Mucosa of descending colon (tissue), 3 donors: Measurements from ENCODE around the gene ATF7IP. TPM values are rescaled to one million over a fixed set of nuclear protein-coding genes. Genes with fewer than 3 reads are reported as not detected.

Experiments used
- ATAC-seq: fragments of 200-7000 bp; cut with Tn5 transposase; one replicate; pipeline ENCODE4 v1.9.1; 2020; ENCODE audit warnings: mild to moderate bottlenecking, moderate library complexity
- DNase-seq, 3 donors: peaks; one replicate each; pipeline ENCODE4 v3.0.0-alpha.2; 2020
- H3K36me3 ChIP-seq: fragments of 200-600 bp; one replicate; pipeline ENCODE4 v1.8.0; 2021; ENCODE audit warnings: low read depth, mild to moderate bottlenecking
- H3K4me1 ChIP-seq: fragments of 200-600 bp; one replicate; pipeline ENCODE4 v1.8.0; 2021; ENCODE audit warnings: low read depth, mild to moderate bottlenecking
- H3K4me3 ChIP-seq: fragments of 200-600 bp; one replicate; pipeline ENCODE4 v1.8.0; 2021; ENCODE audit warnings: mild to moderate bottlenecking
- H3K9me3 ChIP-seq: fragments of 200-600 bp; one replicate; pipeline ENCODE4 v1.8.0; 2021; ENCODE audit warnings: mild to moderate bottlenecking
- intact Hi-C, 2 donors: fragments of 100-400 bp; cut with DNase I in 1 of 2; cut with micrococcal nuclease in 1 of 2; formaldehyde crosslinking; loops; one replicate each; pipeline versions ENCODE4 v1.11.0 to v1.11.1; 2022; cut with DNase I, micrococcal nuclease
- total RNA-seq, 3 donors: library from RNA; stranded (reverse); fragmentation: NEBNext Ultra II Directional in 2 of 3; extraction: Animal tissue kit (Norgen Biotek cat#: 25700) in 2 of 3; gene quantifications; one replicate each; pipeline versions ENCODE4 v1.2.1 to v1.2.4, GENCODE V29; 2021 to 2023
- TF ChIP-seq, protein P1 (sequence below): fragments of 200-600 bp; IDR thresholded peaks from one replicate; pipeline ENCODE4 v1.8.0; 2022; ENCODE audit warnings: antibody characterized with exemption, mild to moderate bottlenecking
- donor health status: DM: no; HTN: no; CAD: no; lungs with moderate emphysema.
- donor health status: DM: no; HTN: no; CAD: no.
- donor health status: DM: no; HTN: yes; CAD: no.

The ATF7IP gene
- total RNA-seq, 3 donors from 2014 or later: 40.3 to 84.1 (median 63.2) TPM

DNA sequence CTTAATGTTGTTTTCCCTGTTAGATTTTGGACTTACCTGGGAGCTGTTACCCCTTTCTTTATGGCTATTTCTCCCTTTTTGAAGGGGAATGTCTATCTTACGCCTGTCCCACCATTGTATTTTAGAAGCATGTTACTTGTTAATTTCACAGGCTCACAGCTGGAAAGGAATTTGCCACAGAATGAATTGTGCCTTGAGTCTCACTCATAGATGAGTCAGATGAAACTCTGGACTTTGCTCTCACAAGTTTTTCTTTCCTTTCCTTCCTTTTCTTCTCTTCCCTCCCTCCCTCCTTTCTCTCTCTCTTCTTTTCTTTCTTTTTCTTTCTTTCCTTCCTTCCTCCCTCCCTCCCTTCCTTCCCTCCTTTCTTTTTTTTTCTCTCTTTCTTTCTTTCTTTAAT is 9.3 kb upstream of the ATF7IP start:
- H3K36me3 ChIP-seq: no peaks in the 10 kb centered on the region
- TF ChIP-seq, protein P1, sequence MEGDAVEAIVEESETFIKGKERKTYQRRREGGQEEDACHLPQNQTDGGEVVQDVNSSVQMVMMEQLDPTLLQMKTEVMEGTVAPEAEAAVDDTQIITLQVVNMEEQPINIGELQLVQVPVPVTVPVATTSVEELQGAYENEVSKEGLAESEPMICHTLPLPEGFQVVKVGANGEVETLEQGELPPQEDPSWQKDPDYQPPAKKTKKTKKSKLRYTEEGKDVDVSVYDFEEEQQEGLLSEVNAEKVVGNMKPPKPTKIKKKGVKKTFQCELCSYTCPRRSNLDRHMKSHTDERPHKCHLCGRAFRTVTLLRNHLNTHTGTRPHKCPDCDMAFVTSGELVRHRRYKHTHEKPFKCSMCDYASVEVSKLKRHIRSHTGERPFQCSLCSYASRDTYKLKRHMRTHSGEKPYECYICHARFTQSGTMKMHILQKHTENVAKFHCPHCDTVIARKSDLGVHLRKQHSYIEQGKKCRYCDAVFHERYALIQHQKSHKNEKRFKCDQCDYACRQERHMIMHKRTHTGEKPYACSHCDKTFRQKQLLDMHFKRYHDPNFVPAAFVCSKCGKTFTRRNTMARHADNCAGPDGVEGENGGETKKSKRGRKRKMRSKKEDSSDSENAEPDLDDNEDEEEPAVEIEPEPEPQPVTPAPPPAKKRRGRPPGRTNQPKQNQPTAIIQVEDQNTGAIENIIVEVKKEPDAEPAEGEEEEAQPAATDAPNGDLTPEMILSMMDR: no peak
- intact Hi-C loops: no loop called here
- H3K4me3 ChIP-seq: no peak overlapping the region
- H3K9me3 ChIP-seq: peaks cover 12% of the 10 kb centered on the region
- ATAC-seq (peak; percentile 66), DNase-seq (no peak)
- no peaks in the 10 kb centered on the region for H3K4me1 ChIP-seq

GRCh38 chr12:14357486-14357885 is 8.0 kb upstream of the ATF7IP start:
- TF ChIP-seq, protein P1: no peak
- Histone ChIP-seq H3K4me3 (no peak overlapping the region), H3K4me1 (no peaks in the 10 kb centered on the region), H3K36me3 (no peaks in the 10 kb centered on the region), H3K9me3 (no peaks in the 10 kb centered on the region)
- intact Hi-C loops: no loop called here
- DNase-seq: no peak
- ATAC-seq: no peak

DNA sequence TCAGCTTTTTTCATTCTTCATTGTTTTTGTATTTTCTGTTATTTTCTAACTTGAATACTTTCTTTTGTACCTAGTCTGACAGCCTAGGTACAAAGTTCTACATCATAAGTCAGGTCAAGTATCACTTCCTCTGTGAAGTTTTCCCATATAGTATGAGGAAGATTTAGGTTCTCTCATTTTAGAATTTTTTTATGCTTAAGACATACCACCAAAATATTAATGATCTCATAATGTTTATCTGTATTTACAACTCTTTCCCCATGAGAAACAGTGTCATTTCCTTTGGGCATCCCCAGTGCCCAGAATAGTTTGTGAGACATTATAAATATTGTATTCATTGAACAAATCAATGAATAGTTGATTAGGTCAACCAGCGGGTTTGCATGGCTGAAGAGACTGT is 3.1 kb upstream of the ATF7IP start:
- H3K4me3 ChIP-seq: no peak overlapping the region
- ATAC-seq: no peak
- no peaks in the 10 kb centered on the region for H3K36me3 ChIP-seq
- TF ChIP-seq, protein P1: no peak
- no peak for DNase-seq
- H3K9me3 ChIP-seq: no peaks in the 10 kb centered on the region
- intact Hi-C loops: loop anchor here (10.0 kb wide), 2 partner anchors 108 to 178 kb away; no protein-coding TSS in a partner anchor
- no peaks in the 10 kb centered on the region for H3K4me1 ChIP-seq

- Histone ChIP-seq H3K36me3 (no peaks in the 10 kb centered on the region), H3K4me3 (no peak overlapping the region), H3K4me1 (no peaks in the 10 kb centered on the region), H3K9me3 (no peaks in the 10 kb centered on the region)
- TF ChIP-seq, protein P1: no peak
- ATAC-seq (no peak), DNase-seq (no peak)
- intact Hi-C loops: loop anchor here (5.0 to 10.0 kb wide), 3 partner anchors 107 to 180 kb away; no protein-coding TSS in a partner anchor
These were observed 755 bp upstream of the ATF7IP start for GRCh38 chr12:14364583-14365271.

- no peaks in the 10 kb centered on the region for H3K9me3 ChIP-seq
- ATAC-seq (no peak), DNase-seq (no peak)
- intact Hi-C loops: loop anchor here (5.0 to 10.0 kb wide), 3 partner anchors 109 to 182 kb away; no protein-coding TSS in a partner anchor
- H3K4me3 ChIP-seq: peak overlapping the region; percentile 56
- no peaks in the 10 kb centered on the region for H3K36me3 ChIP-seq
- TF ChIP-seq, protein P1: no peak
- H3K4me1 ChIP-seq: no peaks in the 10 kb centered on the region
These were observed 942 bp downstream of the ATF7IP start for GRCh38 chr12:14366209-14367039.
